HEK293T (cell line): ENCODE measurements around the gene NFE2L3.
"Not testable (repeated sequence)": the region's sequence is repeated elsewhere in the genome, so short reads cannot be mapped to it uniquely, and the experiment has no call there.

ENCODE experiments used
- CTCF ChIA-PET: fragments of 350-600 bp; formaldehyde crosslinking; extraction: SDS; loops from one replicate; lab custom pipeline; 2021; ENCODE audit warnings: antibody characterized with exemption, inconsistent platforms; lab: Yijun Ruan, JAX
- POLR2A ChIA-PET: fragments of 350-600 bp; formaldehyde crosslinking; extraction: SDS; loops from one replicate; lab custom pipeline; 2020; ENCODE audit warnings: antibody characterized with exemption, inconsistent platforms; lab: Yijun Ruan, JAX
- DNase-seq: peaks from one replicate; pipeline ENCODE4 v3.0.0; 2012; ENCODE audit warnings: mixed read lengths; ENCODE audit errors: extremely low spot score
- ARNT ChIP-seq: fragments of 450-650 bp; IDR thresholded peaks from 2 replicates; pipeline ENCODE4 v1.6.1; 2017; ENCODE audit warnings: mild to moderate bottlenecking
- BHLHE40 ChIP-seq: fragments of 450-650 bp; IDR thresholded peaks from 2 replicates; pipeline ENCODE4 v1.6.1; 2016; ENCODE audit warnings: mild to moderate bottlenecking, moderate library complexity, borderline replicate concordance
- CTBP1 ChIP-seq: fragments of 450-650 bp; IDR thresholded peaks from 2 replicates; pipeline ENCODE4 v1.6.1; 2016; ENCODE audit warnings: borderline replicate concordance
- ELF4 ChIP-seq: fragments of 450-650 bp; IDR thresholded peaks from 2 replicates; pipeline ENCODE4 v1.6.1; 2017; ENCODE audit warnings: antibody characterized with exemption
- FOXA1 ChIP-seq: fragments of 450-650 bp; IDR thresholded peaks from 2 replicates; pipeline ENCODE4 v1.6.1; 2016; ENCODE audit warnings: mild to moderate bottlenecking
- FOXK2 ChIP-seq: fragments of 450-650 bp; IDR thresholded peaks from 2 replicates; pipeline ENCODE4 v1.6.1; 2016; ENCODE audit warnings: mild to moderate bottlenecking
- FOXM1 ChIP-seq: fragments of 450-650 bp; IDR thresholded peaks from 2 replicates; pipeline ENCODE4 v1.6.1; 2017; ENCODE audit warnings: mild to moderate bottlenecking, borderline replicate concordance
- HDGF ChIP-seq: fragments of 450-650 bp; IDR thresholded peaks from 2 replicates; pipeline ENCODE4 v1.6.1; 2017; ENCODE audit warnings: antibody characterized with exemption, borderline replicate concordance
- L3MBTL2 ChIP-seq: fragments of 450-650 bp; conservative IDR thresholded peaks from 2 replicates; pipeline ENCODE4 v1.6.1; 2016; ENCODE audit warnings: mild to moderate bottlenecking
- LEF1 ChIP-seq: fragments of 450-650 bp; IDR thresholded peaks from 2 replicates; pipeline ENCODE4 v1.6.1; 2017; ENCODE audit warnings: mild to moderate bottlenecking, borderline replicate concordance
- NFRKB ChIP-seq: fragments of 450-650 bp; IDR thresholded peaks from 2 replicates; pipeline ENCODE4 v1.6.1; 2016; ENCODE audit warnings: mild to moderate bottlenecking, moderate library complexity
- SP1 ChIP-seq: fragments of 450-650 bp; IDR thresholded peaks from 2 replicates; pipeline ENCODE4 v1.6.1; 2017
- SUZ12 ChIP-seq: fragments of 450-650 bp; IDR thresholded peaks from 2 replicates; pipeline ENCODE4 v1.6.1; 2016; ENCODE audit warnings: mild to moderate bottlenecking
- TARDBP ChIP-seq: fragments of 450-650 bp; IDR thresholded peaks from 2 replicates; pipeline ENCODE4 v1.6.1; 2016
- ZNF384 ChIP-seq: fragments of 450-650 bp; IDR thresholded peaks from 2 replicates; pipeline ENCODE4 v1.6.1; 2016
- TF ChIP-seq, protein P1 (sequence below): fragments of 450-650 bp; IDR thresholded peaks from 2 replicates; pipeline ENCODE4 v1.6.1; 2016

The NFE2L3 gene

GRCh38 chr7:26144184-26145080 lies 7.6 kb upstream of the NFE2L3 start:
- ChIA-PET CTCF (interaction anchor here (0.6 to 1.0 kb wide), 2 partner anchors 54 to 1065 kb away, joined by 3 read pairs; no protein-coding TSS in a partner anchor), POLR2A (no interaction called here)
- DNase-seq = no peak
- no peak for TF ChIP-seq HDGF
- no peak for TF ChIP-seq ARNT
- TF ChIP-seq LEF1 = no peak
- no peak for TF ChIP-seq FOXM1
- no peak for TF ChIP-seq FOXA1
- TF ChIP-seq CTBP1 = no peak
- no peak for TF ChIP-seq SP1

- DNase-seq = no peak
- TF ChIP-seq SUZ12 (no peak), ZNF384 (peak; percentile 26; the same call in 1 of the 2 replicates), TARDBP (no peak), L3MBTL2 (no peak), ARNT (no peak)
- POLR2A ChIA-PET = no interaction called here
- CTCF ChIA-PET = no interaction called here
Observed at GRCh38 chr7:26145238-26145637, 6.8 kb upstream of the NFE2L3 start.

GRCh38 chr7:26147030-26147429 lies 5.0 kb upstream of the NFE2L3 start:
- TF ChIP-seq ARNT (no peak), FOXA1 (no peak), FOXK2 (no peak), HDGF (no peak), FOXM1 (no peak), LEF1 (no peak), ELF4 (no peak), ZNF384 (no peak), SUZ12 (no peak), SP1 (no peak), CTBP1 (no peak), TARDBP (no peak), L3MBTL2 (no peak), BHLHE40 (no peak), NFRKB (no peak)
- TF ChIP-seq, protein P1, sequence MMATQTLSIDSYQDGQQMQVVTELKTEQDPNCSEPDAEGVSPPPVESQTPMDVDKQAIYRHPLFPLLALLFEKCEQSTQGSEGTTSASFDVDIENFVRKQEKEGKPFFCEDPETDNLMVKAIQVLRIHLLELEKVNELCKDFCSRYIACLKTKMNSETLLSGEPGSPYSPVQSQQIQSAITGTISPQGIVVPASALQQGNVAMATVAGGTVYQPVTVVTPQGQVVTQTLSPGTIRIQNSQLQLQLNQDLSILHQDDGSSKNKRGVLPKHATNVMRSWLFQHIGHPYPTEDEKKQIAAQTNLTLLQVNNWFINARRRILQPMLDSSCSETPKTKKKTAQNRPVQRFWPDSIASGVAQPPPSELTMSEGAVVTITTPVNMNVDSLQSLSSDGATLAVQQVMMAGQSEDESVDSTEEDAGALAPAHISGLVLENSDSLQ = no peak
- ChIA-PET POLR2A (no interaction called here), CTCF (no interaction called here)
- DNase-seq = no peak

GRCh38 chr7:26147646-26148306 lies 4.2 kb upstream of the NFE2L3 start:
- DNase-seq, CTCF ChIA-PET, POLR2A ChIA-PET: not testable (repeated sequence)

GRCh38 chr7:26148307-26148700 lies 3.7 kb upstream of the NFE2L3 start:
- DNase-seq, CTCF ChIA-PET, POLR2A ChIA-PET: not testable (repeated sequence)

DNA sequence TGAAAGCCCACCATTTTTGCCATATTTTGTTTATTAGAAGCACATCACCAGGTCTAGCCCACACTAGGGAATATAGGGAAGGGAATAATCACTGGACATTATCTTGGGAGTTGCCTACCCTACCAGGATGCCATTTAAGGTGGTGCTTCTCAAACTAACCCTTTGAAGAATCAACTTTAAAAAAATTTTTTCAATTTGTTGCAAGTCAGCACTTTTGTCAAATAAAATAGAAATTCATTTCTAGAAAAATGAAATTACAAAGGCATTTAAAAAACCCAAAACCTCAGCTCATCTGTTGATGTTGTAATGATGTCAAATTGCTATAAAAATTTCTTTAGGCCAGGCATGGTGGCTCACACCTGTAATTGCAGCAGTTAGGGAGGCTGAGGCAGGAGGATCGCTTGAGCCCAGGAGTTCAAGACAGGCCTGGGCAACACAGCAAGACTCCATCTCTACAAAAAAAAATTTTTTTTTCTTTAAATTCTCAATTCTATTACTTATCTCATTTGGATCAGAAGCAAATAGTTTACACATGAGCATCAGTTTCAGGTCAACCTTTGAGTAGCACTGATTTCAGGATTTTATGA lies 2.5 kb upstream of the NFE2L3 start:
- CTCF ChIA-PET = no interaction called here
- no peak for DNase-seq
- TF ChIP-seq BHLHE40 (no peak), ARNT (no peak), SUZ12 (no peak), LEF1 (no peak), L3MBTL2 (no peak), FOXA1 (no peak)
- POLR2A ChIA-PET = no interaction called here

GRCh38 chr7:26151096-26151495 lies 902 bp upstream of the NFE2L3 start:
- ChIA-PET CTCF (no interaction called here), POLR2A (interaction anchor here (0.9 to 1.2 kb wide), 3 partner anchors 29 to 72 kb away, joined by 3 to 4 read pairs (median 3); no protein-coding TSS in a partner anchor)
- DNase-seq = no peak
- TF ChIP-seq HDGF = no peak
- no peak for TF ChIP-seq FOXK2
- TF ChIP-seq BHLHE40 = no peak
- no peak for TF ChIP-seq FOXA1
- TF ChIP-seq, protein P1 = no peak
- TF ChIP-seq SUZ12 = no peak
- no peak for TF ChIP-seq L3MBTL2
- TF ChIP-seq CTBP1 = no peak
- no peak for TF ChIP-seq ZNF384
- no peak for TF ChIP-seq LEF1
- no peak for TF ChIP-seq ARNT
- no peak for TF ChIP-seq NFRKB
- no peak for TF ChIP-seq ELF4
- TF ChIP-seq TARDBP = no peak
